Esophagus (tissue), 2 donors: ENCODE data around the gene SPTLC1. TPM values are rescaled to one million over a fixed set of nuclear protein-coding genes. Genes with fewer than 3 reads are reported as not detected.
"Not testable (repeated sequence)": the region's sequence is repeated elsewhere in the genome, so short reads cannot be mapped to it uniquely, and the experiment has no call there.

ENCODE experiments used
- H3K27ac ChIP-seq, 2 donors: one replicate each; pipeline ENCODE4 v1.5.1; 2013; ENCODE audit warnings: low read depth in 2 of 2, mild to moderate bottlenecking in 2 of 2, inconsistent platforms in 1 of 2, low read length in 1 of 2, moderate library complexity in 1 of 2
- H3K27me3 ChIP-seq, 2 donors: one replicate each; pipeline ENCODE4 v1.6.1; 2013; ENCODE audit warnings: low read length in 2 of 2, control low read depth in 1 of 2, mild to moderate bottlenecking in 1 of 2; ENCODE audit not compliant: insufficient read depth in 2 of 2, control insufficient read depth in 1 of 2
- H3K36me3 ChIP-seq, 2 donors: one replicate each; pipeline ENCODE4 v1.6.1; 2013; ENCODE audit warnings: low read length in 1 of 2; ENCODE audit not compliant: control insufficient read depth in 2 of 2, insufficient read depth in 2 of 2
- H3K4me1 ChIP-seq, 2 donors: one replicate each; pipeline ENCODE4 v1.6.1; 2013; ENCODE audit warnings: low read length in 1 of 2; ENCODE audit not compliant: control insufficient read depth in 2 of 2, insufficient read depth in 2 of 2
- H3K4me3 ChIP-seq, 2 donors: one replicate each; pipeline ENCODE4 v1.5.1; 2013; ENCODE audit warnings: low read length in 2 of 2, mild to moderate bottlenecking in 2 of 2, low read depth in 1 of 2, moderate library complexity in 1 of 2
- H3K9me3 ChIP-seq, 2 donors: one replicate each; pipeline ENCODE4 v1.6.1; 2013; ENCODE audit warnings: mild to moderate bottlenecking in 2 of 2, low read depth in 1 of 2, low read length in 1 of 2, moderate library complexity in 1 of 2; ENCODE audit not compliant: control insufficient read depth in 2 of 2, insufficient read depth in 1 of 2
- WGBS, 2 donors: extraction: QIAGEN DNeasy Blood & Tissue Kit; methylation state at CpG; one replicate each; pipeline ENCODE4 v1.1.7; 2013; 5-methylcytosine and 5-hydroxymethylcytosine counted together
- polyA plus RNA-seq, 2 donors: library from polyadenylated mRNA; stranded (reverse); fragments of 200-250 nt; gene quantifications; one replicate each; pipeline ENCODE4 v1.2.3, GENCODE V29; 2013
- donor health status: healthy with polysubstance abuse.
- donor health status: Bipolar disorder and iron deficiency.

SPTLC1 gene
- polyA plus RNA-seq, 2 donors, result 53.9 to 57.1 TPM

DNA sequence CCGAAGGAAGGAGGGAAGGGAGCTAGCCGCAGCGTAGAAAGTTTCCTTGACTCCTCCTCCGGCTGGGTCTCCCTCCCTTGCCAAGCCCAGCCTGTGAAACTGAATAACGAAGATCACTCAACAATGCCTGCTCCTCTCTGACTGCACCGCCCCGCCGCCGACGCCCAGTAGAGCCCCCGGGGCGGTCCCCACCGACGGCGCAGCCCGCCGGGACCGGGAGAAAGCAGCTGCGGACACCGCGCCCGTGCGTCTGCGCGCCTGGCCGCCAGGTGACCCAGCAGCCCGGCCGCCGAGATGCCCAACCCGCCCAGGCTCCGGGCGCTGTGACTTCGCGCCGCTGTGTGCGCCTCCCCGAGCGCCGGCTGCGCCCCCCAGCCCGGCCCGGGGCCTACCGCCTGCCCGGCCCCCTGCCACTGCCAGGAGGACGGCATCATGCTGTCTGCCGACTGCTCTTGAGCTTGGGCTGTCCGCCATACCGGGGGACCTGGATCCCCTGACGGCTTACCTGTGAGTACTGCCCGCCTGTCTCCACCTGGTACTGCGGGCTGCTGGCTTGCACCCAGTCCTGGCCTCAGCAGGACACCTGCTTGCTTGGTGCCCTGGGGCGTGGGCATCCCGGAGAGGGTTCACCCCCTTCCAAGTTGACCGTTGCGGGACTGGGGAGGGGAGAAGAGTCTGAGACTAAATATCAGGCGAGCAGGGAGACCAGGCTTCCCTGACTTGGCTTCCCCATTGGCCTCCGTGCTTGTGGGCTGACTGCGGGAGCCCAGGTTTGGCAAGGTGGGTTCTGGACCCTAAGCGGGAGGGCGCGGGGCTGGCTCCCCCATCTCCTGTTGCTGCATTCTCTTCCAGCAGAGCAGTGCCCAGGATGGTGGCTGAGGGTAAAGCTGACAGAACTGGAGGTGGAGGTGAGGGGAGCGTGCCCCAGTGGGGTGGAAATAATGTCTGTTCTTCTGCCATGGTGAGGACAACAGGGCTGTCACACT lies 26.2 kb upstream of the SPTLC1 start:
- H3K4me1 ChIP-seq, result peaks cover 5 to 9% of the 10 kb centered on the region in 2 donors
- H3K4me3 ChIP-seq, result peak overlapping the region; percentile 42 to 47
- peaks cover 0 to 2% of the 10 kb centered on the region in 2 donors for H3K9me3 ChIP-seq
- H3K27ac ChIP-seq, result no peak overlapping the region
- no peaks in the 10 kb centered on the region for H3K36me3 ChIP-seq
- H3K27me3 ChIP-seq, result no peaks in the 10 kb centered on the region
- WGBS, 2 donors, result 16% methylated on average over 51 to 62 of the region's 62 CpGs

GRCh38 chr9:92140754-92141143 lies 25.5 kb upstream of the SPTLC1 start:
- no peaks in the 10 kb centered on the region for H3K36me3 ChIP-seq
- no peaks in the 10 kb centered on the region for H3K27me3 ChIP-seq
- WGBS, 2 donors, result 5% methylated on average over 6 of the region's 6 CpGs
- no peak overlapping the region for H3K27ac ChIP-seq
- H3K4me1 ChIP-seq, result peaks cover 5 to 8% of the 10 kb centered on the region in 2 donors
- H3K4me3 ChIP-seq, result peak overlapping the region in 1 of 2 donors; percentile 42
- H3K9me3 ChIP-seq, result peaks cover 0 to 2% of the 10 kb centered on the region in 2 donors

DNA sequence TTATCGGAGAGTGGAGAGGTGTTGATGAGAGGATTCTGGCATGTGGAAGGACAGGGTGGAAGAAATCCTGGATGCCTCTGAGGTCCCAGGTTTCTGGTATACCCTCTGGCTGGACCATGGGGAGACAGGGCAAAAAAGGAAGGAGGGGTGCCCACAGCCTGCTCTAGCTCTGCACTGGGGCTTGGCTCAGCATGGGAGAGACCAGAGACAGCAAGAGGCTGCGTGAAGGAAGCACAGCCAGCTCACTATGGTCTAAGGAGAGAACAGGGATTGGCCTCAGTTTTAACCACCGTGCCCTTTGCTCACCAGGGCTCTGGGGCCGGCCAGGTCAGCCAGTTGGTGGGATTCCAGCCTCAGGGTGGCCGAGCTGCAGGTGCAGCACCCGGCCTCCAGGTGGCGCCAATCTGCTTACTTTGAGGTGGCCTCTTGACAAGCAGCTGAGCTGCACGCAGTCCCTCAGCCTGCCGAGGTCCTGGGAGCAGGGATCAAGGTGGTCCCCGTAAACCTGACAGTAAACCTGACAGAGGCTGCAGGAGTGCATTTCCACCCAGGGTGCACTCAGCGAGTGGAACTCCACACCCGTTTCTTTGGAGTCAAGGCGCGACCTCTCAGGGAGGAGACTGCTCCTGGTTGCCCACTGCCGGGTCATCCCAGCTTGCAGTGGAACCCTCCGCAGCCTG lies 25.0 kb upstream of the SPTLC1 start:
- Histone ChIP-seq H3K36me3 (no peaks in the 10 kb centered on the region), H3K9me3 (peaks cover 0 to 2% of the 10 kb centered on the region in 2 donors), H3K27ac (no peak overlapping the region), H3K27me3 (no peaks in the 10 kb centered on the region), H3K4me3 (peak overlapping the region; percentile 18 to 42), H3K4me1 (peaks cover 5 to 8% of the 10 kb centered on the region in 2 donors)
- 21 to 22% methylated on average over 16 of the region's 16 CpGs for WGBS, 2 donors

GRCh38 chr9:92138960-92139540 lies 23.8 kb upstream of the SPTLC1 start:
- 91 to 93% methylated on average over 5 of the region's 5 CpGs for WGBS, 2 donors
- not testable (repeated sequence) for H3K27me3 ChIP-seq

GRCh38 chr9:92138157-92138959 lies 23.1 kb upstream of the SPTLC1 start:
- H3K4me3 ChIP-seq, result no peak overlapping the region
- H3K9me3 ChIP-seq, result peaks cover 0 to 2% of the 10 kb centered on the region in 2 donors
- peaks cover 5 to 12% of the 10 kb centered on the region in 2 donors for H3K4me1 ChIP-seq
- H3K36me3 ChIP-seq, result no peaks in the 10 kb centered on the region
- no peak overlapping the region for H3K27ac ChIP-seq
- 37 to 39% methylated on average over 22 of the region's 22 CpGs for whole genome bisulfite sequencing, 2 donors
- H3K27me3 ChIP-seq, result no peaks in the 10 kb centered on the region

More at GRCh38 chr9:92138960-92139540, 23.8 kb upstream of the SPTLC1 start:
- H3K4me3 ChIP-seq, H3K36me3 ChIP-seq, H3K9me3 ChIP-seq, H3K27ac ChIP-seq: not testable (repeated sequence)
- H3K4me1 ChIP-seq, result peaks cover 5 to 10% of the 10 kb centered on the region in 2 donors

GRCh38 chr9:92136184-92136858 lies 21.1 kb upstream of the SPTLC1 start:
- H3K27ac ChIP-seq, result no peak overlapping the region

GRCh38 chr9:92135576-92135975 lies 20.4 kb upstream of the SPTLC1 start:
- Histone ChIP-seq H3K27ac (no peak overlapping the region), H3K9me3 (peaks cover 0 to 2% of the 10 kb centered on the region in 2 donors), H3K27me3 (no peaks in the 10 kb centered on the region), H3K4me3 (no peak overlapping the region), H3K36me3 (no peaks in the 10 kb centered on the region), H3K4me1 (peaks cover 2 to 7% of the 10 kb centered on the region in 2 donors)
- 72 to 73% methylated on average over 7 of the region's 7 CpGs for WGBS, 2 donors

More at GRCh38 chr9:92136184-92136858, 21.1 kb upstream of the SPTLC1 start:
- H3K36me3 ChIP-seq, result no peaks in the 10 kb centered on the region
- H3K27me3 ChIP-seq, result no peaks in the 10 kb centered on the region
- peaks cover 0 to 2% of the 10 kb centered on the region in 2 donors for H3K9me3 ChIP-seq
- WGBS, 2 donors, result 68 to 70% methylated on average over 19 of the region's 19 CpGs
- H3K4me3 ChIP-seq, result no peak overlapping the region
- H3K4me1 ChIP-seq, result peaks cover 5 to 9% of the 10 kb centered on the region in 2 donors

DNA sequence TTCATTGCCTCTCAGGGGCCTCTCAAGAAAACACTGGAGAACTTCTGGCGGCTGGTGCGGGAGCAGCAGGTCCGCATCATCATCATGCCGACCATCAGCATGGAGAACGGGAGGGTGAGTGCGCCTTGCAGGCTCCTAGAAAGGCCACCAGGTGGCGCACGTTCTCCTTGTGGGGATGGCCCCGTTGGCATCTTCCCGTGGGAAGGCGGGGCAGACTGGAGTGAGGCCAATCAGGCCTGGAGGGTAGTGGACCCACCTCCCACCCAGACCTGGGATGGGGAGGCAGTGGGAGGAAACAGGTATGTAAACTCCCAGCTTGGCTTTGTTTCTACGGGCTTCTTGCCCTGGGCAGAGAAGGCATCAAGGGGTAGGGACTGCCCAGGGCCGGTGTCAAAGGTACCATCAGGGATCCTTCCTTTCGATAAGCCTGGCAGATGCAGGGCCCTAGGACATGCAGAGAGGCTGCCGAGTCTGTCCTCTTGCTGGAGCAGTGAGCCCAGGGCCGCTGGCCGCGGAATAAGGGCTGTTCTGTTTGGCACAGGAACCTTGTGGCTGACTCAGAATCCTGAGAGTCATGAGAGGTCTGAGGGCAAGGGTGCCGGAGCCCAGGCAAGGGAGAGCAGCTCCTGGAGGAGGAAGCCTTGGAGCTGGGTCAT lies 18.9 kb upstream of the SPTLC1 start:
- H3K27ac ChIP-seq, result no peak overlapping the region
- H3K36me3 ChIP-seq, result no peaks in the 10 kb centered on the region
- peaks cover 0 to 3% of the 10 kb centered on the region in 2 donors for H3K4me1 ChIP-seq
- 7 to 10% methylated on average over 19 of the region's 19 CpGs for WGBS, 2 donors
- no peaks in the 10 kb centered on the region for H3K27me3 ChIP-seq
- no peak overlapping the region for H3K4me3 ChIP-seq
- no peaks in the 10 kb centered on the region for H3K9me3 ChIP-seq
